ENCODE measurements around the gene CLEC5A.
"Not testable (repeated sequence)": the region's sequence is repeated elsewhere in the genome, so short reads cannot be mapped to it uniquely, and the experiment has no call there.

The CLEC5A gene

GRCh38 chr7:141946796-141947195 lies at the start of gene CLEC5A:
CLEC5A (minus strand) TSS chr7:141946974; CDS start chr7:141946292, 682 bp downstream.
- no peak for DNase-seq

- no peak for DNase-seq
These were observed 46.6 kb upstream of the CLEC5A start for GRCh38 chr7:141993354-141993753.

- no peak for DNase-seq
These were observed 45.9 kb upstream of the CLEC5A start for GRCh38 chr7:141992688-141993087.

GRCh38 chr7:141992156-141992555 lies 45.4 kb upstream of the CLEC5A start:
- no peak for DNase-seq

GRCh38 chr7:141991140-141991539 lies 44.4 kb upstream of the CLEC5A start:
- no peak for DNase-seq

- DNase-seq = no peak
These were observed 43.4 kb upstream of the CLEC5A start for GRCh38 chr7:141990011-141990725.

- DNase-seq = not testable (repeated sequence)
These were observed 41.0 kb upstream of the CLEC5A start for GRCh38 chr7:141987803-141988202.

- DNase-seq = no peak
These were observed 40.1 kb upstream of the CLEC5A start for GRCh38 chr7:141986923-141987322.

GRCh38 chr7:141985926-141986325 lies 39.2 kb upstream of the CLEC5A start:
- not testable (repeated sequence) for DNase-seq

- DNase-seq = no peak
These were observed 32.8 kb upstream of the CLEC5A start for GRCh38 chr7:141979568-141979967.

GRCh38 chr7:141978351-141978750 lies 31.6 kb upstream of the CLEC5A start:
- DNase-seq = no peak

- no peak for DNase-seq
These were observed 29.9 kb upstream of the CLEC5A start for GRCh38 chr7:141976524-141977245.

- peak; percentile 68 for DNase-seq
These were observed 29.2 kb upstream of the CLEC5A start for GRCh38 chr7:141975806-141976523.

GRCh38 chr7:141974831-141975230 lies 28.1 kb upstream of the CLEC5A start:
- no peak for DNase-seq

GRCh38 chr7:141973673-141974072 lies 26.9 kb upstream of the CLEC5A start, which contains the start of gene TAS2R38:
TAS2R38 (minus strand) TSS chr7:141973773; CDS start chr7:141973689, 84 bp downstream.
- DNase-seq = no peak

GRCh38 chr7:141960687-141961422 lies 14.1 kb upstream of the CLEC5A start:
- no peak for DNase-seq

GRCh38 chr7:141956084-141956483 lies 9.3 kb upstream of the CLEC5A start:
- DNase-seq = no peak

- no peak for DNase-seq
These were observed 7.6 kb upstream of the CLEC5A start for GRCh38 chr7:141954334-141954733.

GRCh38 chr7:141952461-141952860 lies 5.7 kb upstream of the CLEC5A start:
- DNase-seq = no peak

- DNase-seq = no peak
These were observed 4.0 kb upstream of the CLEC5A start for GRCh38 chr7:141950806-141951205.

- DNase-seq = no peak
These were observed 3.1 kb upstream of the CLEC5A start for GRCh38 chr7:141949911-141950310.

- no peak for DNase-seq
These were observed 2.7 kb upstream of the CLEC5A start for GRCh38 chr7:141949451-141949850.

- no peak for DNase-seq
These were observed 2.2 kb upstream of the CLEC5A start for GRCh38 chr7:141949021-141949420.
